HepG2 (cell line): ENCODE measurements around the gene ABHD13. TPM values are rescaled to one million over a fixed set of nuclear protein-coding genes. Genes with fewer than 3 reads are reported as not detected.

Experiments used
- CEBPB ChIP-seq: IDR thresholded peaks from 2 replicates; pipeline ENCODE4 v1.6.1; 2011; ENCODE audit warnings: low read depth, low read length, improper control_type of control experiment, borderline replicate concordance
- CREB1 ChIP-seq, 2 experiments: fragments of 450-650 bp in 1 of 2; IDR thresholded peaks; 2 replicates each; pipeline ENCODE4 v1.6.1; 2016 to 2017; ENCODE audit warnings: control low read depth in 1 of 2, mild to moderate bottlenecking in 1 of 2, missing compliant biosample characterization in 1 of 2, missing genetic modification characterization in 1 of 2
- FLYWCH1 ChIP-seq: sonication (generic); formaldehyde crosslinking; IDR thresholded peaks from 2 replicates; pipeline ENCODE4 v1.8.1; 2023; ENCODE audit warnings: mild to moderate bottlenecking, missing genetic modification reagents
- FOXA1 ChIP-seq, 2 experiments: fragments of 450-650 bp in 1 of 2; sonication (generic) in 1 of 2; formaldehyde crosslinking in 1 of 2; IDR thresholded peaks; 2 replicates each; pipeline versions ENCODE4 v1.4.0 to v1.6.1; 2016 to 2020; ENCODE audit warnings: missing genetic modification reagents in 1 of 2
- KDM5A ChIP-seq: fragments of 200-600 bp; sonication (generic); IDR thresholded peaks from 2 replicates; pipeline ENCODE4 v1.7.0; 2018; ENCODE audit warnings: antibody characterized with exemption, mild to moderate bottlenecking, low read length, borderline replicate concordance
- SIX1 ChIP-seq: sonication (generic); formaldehyde crosslinking; IDR thresholded peaks from 2 replicates; pipeline ENCODE4 v1.4.0; 2020; ENCODE audit warnings: missing genetic modification reagents, borderline replicate concordance
- XBP1 ChIP-seq: sonication (generic); formaldehyde crosslinking; IDR thresholded peaks from 2 replicates; pipeline ENCODE4 v1.5.0; 2020; ENCODE audit warnings: missing genetic modification reagents
- ZFP36 ChIP-seq: fragments of 150-350 bp; IDR thresholded peaks from 2 replicates; pipeline ENCODE4 v1.6.1; 2018; ENCODE audit warnings: borderline replicate concordance, low read length, low read depth; ENCODE audit not compliant: partially characterized antibody
- ZNF292 ChIP-seq: sonication (generic); formaldehyde crosslinking; IDR thresholded peaks from 2 replicates; pipeline ENCODE4 v1.8.1; 2022; ENCODE audit warnings: mild to moderate bottlenecking, low read depth, missing genetic modification reagents, borderline replicate concordance
- ZNF317 ChIP-seq: sonication (generic); formaldehyde crosslinking; IDR thresholded peaks from 2 replicates; pipeline ENCODE4 v1.5.0; 2020; ENCODE audit warnings: mild to moderate bottlenecking, missing genetic modification reagents
- ZNF501 ChIP-seq: sonication (generic); formaldehyde crosslinking; IDR thresholded peaks from 2 replicates; pipeline ENCODE4 v1.5.1; 2020; ENCODE audit warnings: mild to moderate bottlenecking, moderate library complexity, missing genetic modification reagents
- ZNF83 ChIP-seq: sonication (generic); formaldehyde crosslinking; IDR thresholded peaks from 2 replicates; pipeline ENCODE4 v1.4.0; 2020; ENCODE audit warnings: missing genetic modification reagents, mild to moderate bottlenecking, borderline replicate concordance
- ZSCAN20 ChIP-seq: sonication (generic); formaldehyde crosslinking; IDR thresholded peaks from 2 replicates; pipeline ENCODE4 v1.4.0; 2020; ENCODE audit warnings: missing genetic modification reagents, mild to moderate bottlenecking, borderline replicate concordance
- ZSCAN30 ChIP-seq: sonication (generic); formaldehyde crosslinking; IDR thresholded peaks from 2 replicates; pipeline ENCODE4 v1.5.0; 2020; ENCODE audit warnings: mild to moderate bottlenecking, missing genetic modification reagents
- ZSCAN31 ChIP-seq: sonication (generic); formaldehyde crosslinking; IDR thresholded peaks from 2 replicates; pipeline ENCODE4 v1.5.0; 2020; ENCODE audit warnings: low read depth, mild to moderate bottlenecking, missing genetic modification reagents
- polyA plus RNA-seq, 8 experiments: library from polyadenylated mRNA; depleted of rRNA in 3 of 8; stranded (reverse) in 7 of 8; unstranded in 1 of 8; fragments of >200 nt; fragmentation: Illumina TruSeq in 4 of 8; extraction: Trizol in 4 of 8; gene quantifications; 2 replicates each; pipeline versions ENCODE4 v1.2.1 to v1.2.3, GENCODE V29; 2011 to 2016; ENCODE audit warnings: low read depth in 4 of 8, missing spikeins in 1 of 8, mixed read lengths in 1 of 8; ENCODE audit not compliant: insufficient read depth in 1 of 8
- total RNA-seq, 5 experiments: library from RNA; depleted of rRNA; stranded (reverse); fragments of >200 nt; fragmentation: Illumina TruSeq; extraction: Trizol; gene quantifications; 2 replicates each; pipeline ENCODE4 v1.2.3, GENCODE V29; 2016; ENCODE audit warnings: low read depth in 1 of 5
- TF ChIP-seq, protein P1 (sequence below): sonication (generic); formaldehyde crosslinking; IDR thresholded peaks from 2 replicates; pipeline ENCODE4 v1.4.0; 2020; ENCODE audit warnings: mild to moderate bottlenecking, missing genetic modification reagents
- TF ChIP-seq, protein P2 (sequence below): IDR thresholded peaks from 2 replicates; pipeline ENCODE4 v1.6.1; 2016; ENCODE audit warnings: control low read depth

Gene ABHD13
- total and polyA plus RNA-seq, 2 of the 13 experiments (the other 11 are each of a cell fraction or from before 2014, with no cell fraction given) = 4.3 to 6.2 TPM

DNA sequence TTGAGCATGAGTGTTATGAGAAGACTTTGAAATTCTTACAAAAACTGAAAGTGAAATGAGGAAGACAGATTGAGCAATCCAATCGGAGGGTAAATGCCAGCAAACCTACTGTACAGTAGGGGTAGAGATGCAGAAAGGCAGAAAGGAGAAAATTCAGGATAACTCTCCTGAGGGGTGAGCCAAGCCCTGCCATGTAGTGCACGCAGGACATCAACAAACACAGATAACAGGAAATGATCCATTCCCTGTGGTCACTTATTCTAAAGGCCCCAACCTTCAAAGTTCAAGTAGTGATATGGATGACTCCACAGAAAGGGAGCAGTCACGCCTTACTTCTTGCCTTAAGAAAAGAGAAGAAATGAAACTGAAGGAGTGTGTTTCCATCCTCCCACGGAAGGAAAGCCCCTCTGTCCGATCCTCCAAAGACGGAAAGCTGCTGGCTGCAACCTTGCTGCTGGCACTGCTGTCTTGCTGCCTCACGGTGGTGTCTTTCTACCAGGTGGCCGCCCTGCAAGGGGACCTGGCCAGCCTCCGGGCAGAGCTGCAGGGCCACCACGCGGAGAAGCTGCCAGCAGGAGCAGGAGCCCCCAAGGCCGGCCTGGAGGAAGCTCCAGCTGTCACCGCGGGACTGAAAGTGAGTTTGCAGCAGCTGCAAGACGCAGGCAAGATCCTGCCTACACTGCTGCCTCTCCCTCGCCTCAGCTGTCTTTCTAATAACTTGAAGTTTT, 51.6 kb downstream of the ABHD13 start, which contains the start of gene TNFSF13B (continued):
- TF ChIP-seq ZNF292 (CRISPR knock-in tag) = 0 out of 2 replicates have a peak, but pooled peaks have one; percentile 67
- TF ChIP-seq FLYWCH1 = no peak
- TF ChIP-seq, protein P1, sequence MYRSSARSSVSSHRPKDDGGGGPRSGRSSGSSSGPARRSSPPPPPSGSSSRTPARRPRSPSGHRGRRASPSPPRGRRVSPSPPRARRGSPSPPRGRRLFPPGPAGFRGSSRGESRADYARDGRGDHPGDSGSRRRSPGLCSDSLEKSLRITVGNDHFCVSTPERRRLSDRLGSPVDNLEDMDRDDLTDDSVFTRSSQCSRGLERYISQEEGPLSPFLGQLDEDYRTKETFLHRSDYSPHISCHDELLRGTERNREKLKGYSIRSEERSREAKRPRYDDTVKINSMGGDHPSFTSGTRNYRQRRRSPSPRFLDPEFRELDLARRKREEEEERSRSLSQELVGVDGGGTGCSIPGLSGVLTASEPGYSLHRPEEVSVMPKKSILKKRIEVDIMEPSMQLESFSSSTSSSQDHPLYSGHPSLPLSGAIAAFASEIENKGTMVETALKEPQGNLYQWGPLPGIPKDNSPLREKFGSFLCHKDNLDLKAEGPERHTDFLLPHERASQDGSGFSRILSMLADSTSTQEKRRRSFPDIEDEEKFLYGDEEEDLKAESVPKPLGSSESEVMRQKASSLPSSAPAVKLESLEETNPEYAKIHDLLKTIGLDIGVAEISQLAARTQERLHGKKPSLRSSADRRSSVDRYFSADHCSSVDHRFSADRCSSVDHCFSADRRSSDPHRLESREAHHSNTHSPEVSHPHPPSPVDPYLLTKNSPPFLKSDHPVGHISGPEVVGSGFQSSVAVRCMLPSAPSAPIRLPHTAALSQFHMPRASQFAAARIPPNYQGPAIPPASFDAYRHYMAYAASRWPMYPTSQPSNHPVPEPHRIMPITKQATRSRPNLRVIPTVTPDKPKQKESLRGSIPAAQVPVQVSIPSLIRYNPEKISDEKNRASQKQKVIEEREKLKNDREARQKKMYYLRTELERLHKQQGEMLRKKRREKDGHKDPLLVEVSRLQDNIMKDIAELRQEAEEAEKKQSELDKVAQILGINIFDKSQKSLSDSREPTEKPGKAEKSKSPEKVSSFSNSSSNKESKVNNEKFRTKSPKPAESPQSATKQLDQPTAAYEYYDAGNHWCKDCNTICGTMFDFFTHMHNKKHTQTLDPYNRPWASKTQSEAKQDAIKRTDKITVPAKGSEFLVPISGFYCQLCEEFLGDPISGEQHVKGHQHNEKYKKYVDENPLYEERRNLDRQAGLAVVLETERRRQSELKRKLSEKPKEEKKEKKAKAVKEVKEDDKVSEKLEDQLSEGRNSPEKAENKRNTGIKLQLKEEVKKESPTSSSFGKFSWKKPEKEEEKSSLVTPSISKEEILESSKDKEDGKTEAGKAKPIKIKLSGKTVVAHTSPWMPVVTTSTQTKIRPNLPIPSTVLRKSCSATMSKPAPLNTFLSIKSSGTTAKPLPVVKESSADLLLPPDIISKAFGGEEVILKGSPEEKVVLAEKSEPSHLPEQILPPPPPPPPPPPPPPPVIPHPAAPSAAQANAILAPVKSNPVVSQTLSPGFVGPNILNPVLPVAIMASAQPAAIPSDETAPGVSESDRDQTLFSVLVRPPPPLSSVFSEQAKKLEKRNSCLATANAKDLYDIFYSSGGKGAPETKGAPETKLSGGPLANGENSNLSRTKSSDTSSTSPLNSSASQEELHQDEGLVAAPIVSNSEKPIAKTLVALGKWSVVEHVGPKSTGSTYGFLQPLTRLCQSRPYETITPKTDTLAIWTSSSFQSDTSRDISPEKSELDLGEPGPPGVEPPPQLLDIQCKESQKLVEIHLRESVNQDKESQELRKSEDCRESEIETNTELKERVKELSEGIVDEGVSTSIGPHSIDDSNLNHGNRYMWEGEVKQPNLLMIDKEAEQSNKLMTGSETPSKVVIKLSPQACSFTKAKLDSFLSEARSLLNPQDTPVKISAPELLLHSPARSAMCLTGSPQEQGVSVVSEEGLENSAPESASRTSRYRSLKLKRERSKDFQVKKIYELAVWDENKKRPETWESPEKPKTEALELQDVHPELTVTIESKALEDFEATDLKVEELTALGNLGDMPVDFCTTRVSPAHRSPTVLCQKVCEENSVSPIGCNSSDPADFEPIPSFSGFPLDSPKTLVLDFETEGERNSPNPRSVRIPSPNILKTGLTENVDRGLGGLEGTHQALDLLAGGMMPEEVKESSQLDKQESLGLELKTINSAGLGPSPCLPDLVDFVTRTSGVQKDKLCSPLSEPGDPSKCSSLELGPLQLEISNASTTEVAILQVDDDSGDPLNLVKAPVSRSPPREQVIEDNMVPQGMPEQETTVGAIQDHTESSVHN (CRISPR knock-in tag) = no peak
- no peak for TF ChIP-seq ZNF501 (CRISPR knock-in tag)
- no peak for TF ChIP-seq ZNF317 (CRISPR knock-in tag)
- TF ChIP-seq ZFP36 = no peak
- 0 out of 2 replicates have a peak, but pooled peaks have one; percentile 45 for TF ChIP-seq ZSCAN31 (CRISPR knock-in tag)
- no peak for TF ChIP-seq SIX1 (CRISPR knock-in tag)
- TF ChIP-seq ZSCAN30 (CRISPR knock-in tag) = no peak
- TF ChIP-seq FOXA1 (IDR thresholded peaks at IDR 0.05) = no peak
- no peak for TF ChIP-seq FOXA1 (CRISPR knock-in tag; IDR thresholded peaks at IDR 0.05)
- TF ChIP-seq CREB1 (IDR thresholded peaks at IDR 0.05) = no peak
- TF ChIP-seq CREB1 (CRISPR knock-in tag; IDR thresholded peaks at IDR 0.05) = no peak
- no peak for TF ChIP-seq ZNF83 (CRISPR knock-in tag)
- TF ChIP-seq ZSCAN20 (CRISPR knock-in tag) = no peak
- no peak for TF ChIP-seq KDM5A
- peak; percentile 59; the same call in 1 of the 2 replicates for TF ChIP-seq CEBPB
- no peak for TF ChIP-seq XBP1 (CRISPR knock-in tag)
- TF ChIP-seq, protein P2, sequence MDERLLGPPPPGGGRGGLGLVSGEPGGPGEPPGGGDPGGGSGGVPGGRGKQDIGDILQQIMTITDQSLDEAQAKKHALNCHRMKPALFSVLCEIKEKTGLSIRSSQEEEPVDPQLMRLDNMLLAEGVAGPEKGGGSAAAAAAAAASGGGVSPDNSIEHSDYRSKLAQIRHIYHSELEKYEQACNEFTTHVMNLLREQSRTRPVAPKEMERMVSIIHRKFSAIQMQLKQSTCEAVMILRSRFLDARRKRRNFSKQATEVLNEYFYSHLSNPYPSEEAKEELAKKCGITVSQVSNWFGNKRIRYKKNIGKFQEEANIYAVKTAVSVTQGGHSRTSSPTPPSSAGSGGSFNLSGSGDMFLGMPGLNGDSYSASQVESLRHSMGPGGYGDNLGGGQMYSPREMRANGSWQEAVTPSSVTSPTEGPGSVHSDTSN (CRISPR knock-in tag) = no peak
